Measurements from ENCODE around the gene SP6. TPM values are rescaled to one million over a fixed set of nuclear protein-coding genes. Genes with fewer than 3 reads are reported as not detected.

The SP6 gene
- total RNA-seq, 4 donors from 2014 or later: 0.74 to 1.7 (median 1.2) TPM

- ATAC-seq (ENCODE audit: low FRiP score) (peak; percentile 69), DNase-seq (ENCODE audit: low spot score) (no peak)
- TF ChIP-seq CTCF (IDR thresholded peaks at IDR 0.05): no peak
Observed at GRCh38 chr17:47872019-47872650, 21.2 kb upstream of the SP6 start.

DNA sequence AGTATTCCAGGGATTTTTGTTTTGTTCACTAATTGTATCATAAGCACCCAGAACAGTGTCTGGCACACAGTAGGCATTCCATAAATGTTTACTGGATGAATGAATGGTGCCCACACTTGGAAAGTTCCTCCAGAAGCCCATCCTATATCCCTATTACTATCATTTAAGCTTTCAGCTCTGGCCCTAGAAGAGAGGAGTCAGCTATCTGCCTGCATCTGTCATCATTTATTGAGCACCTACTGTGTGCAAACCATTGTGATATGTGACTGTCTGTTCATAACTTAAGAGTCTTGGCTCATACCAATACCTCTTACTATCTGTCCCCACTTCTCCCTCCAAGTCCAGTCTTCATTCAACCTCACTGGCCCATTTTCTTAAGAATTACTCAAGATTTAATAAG lies 20.1 kb upstream of the SP6 start:
- DNase-seq (ENCODE audit: low spot score) (no peak), ATAC-seq (ENCODE audit: low FRiP score) (no peak)
- TF ChIP-seq CTCF (IDR thresholded peaks at IDR 0.05): no peak

- no peak for DNase-seq (ENCODE audit: low spot score)
- ATAC-seq (ENCODE audit: low FRiP score): no peak
- no peak for TF ChIP-seq CTCF (IDR thresholded peaks at IDR 0.05)
Observed at GRCh38 chr17:47870056-47870455, 19.1 kb upstream of the SP6 start.

DNA sequence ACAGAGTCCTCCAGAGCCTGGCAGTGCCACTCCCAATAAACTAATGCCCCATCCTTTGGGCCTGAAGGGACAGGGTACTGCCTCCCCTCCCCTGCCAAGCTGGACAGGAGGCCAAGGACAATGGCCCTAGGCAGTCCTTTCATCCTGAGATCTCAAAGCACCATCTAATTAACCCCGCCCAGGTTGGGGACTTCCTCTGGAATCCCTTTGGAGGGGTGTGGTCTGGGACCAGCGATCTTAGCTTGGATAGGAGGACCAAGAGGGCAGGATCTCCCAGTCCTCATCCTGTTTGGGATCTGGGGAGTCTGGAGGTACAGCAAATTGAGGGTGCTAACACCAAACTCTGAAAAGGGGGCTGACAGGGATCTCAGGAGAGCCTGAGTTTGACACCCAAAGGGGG lies 18.2 kb upstream of the SP6 start:
- ATAC-seq (ENCODE audit: low FRiP score) (no peak), DNase-seq (ENCODE audit: low spot score) (no peak)
- no peak for TF ChIP-seq CTCF (IDR thresholded peaks at IDR 0.05)

DNA sequence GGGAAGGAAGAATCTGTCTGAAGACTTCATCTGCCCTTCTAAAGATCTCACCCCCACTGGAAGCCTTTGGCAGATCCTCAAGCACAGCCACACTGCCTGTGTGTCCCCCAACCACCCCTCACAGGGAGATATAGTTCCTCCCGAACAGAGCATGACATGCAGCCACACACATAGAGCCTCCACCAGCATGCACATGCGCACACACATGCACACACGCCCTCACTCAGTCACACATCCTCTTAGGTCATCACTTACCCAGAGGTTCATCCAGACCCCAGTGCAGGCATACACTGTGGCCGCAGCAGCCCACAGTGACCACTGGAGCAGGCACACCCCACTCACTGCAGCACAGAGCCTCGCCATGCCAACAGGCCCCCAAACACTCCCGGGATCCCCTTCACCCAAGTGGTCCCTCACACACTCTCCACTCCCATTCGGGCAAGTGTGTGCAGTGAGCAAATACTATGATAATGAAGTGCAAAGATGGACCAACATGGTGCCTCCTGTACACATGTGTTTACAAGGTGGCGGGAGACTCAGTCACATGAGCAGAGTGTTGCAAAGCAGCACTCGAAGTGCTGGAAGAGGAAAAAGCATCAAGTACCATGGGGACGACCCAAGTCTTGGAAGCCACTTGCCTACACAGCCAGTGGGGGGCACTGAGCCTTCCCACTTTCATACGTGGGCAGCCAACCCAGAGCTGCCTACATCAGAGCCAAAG lies 17.0 kb upstream of the SP6 start:
- no peak for TF ChIP-seq CTCF (IDR thresholded peaks at IDR 0.05)
- ATAC-seq (ENCODE audit: low FRiP score): no peak
- DNase-seq (ENCODE audit: low spot score): no peak

DNA sequence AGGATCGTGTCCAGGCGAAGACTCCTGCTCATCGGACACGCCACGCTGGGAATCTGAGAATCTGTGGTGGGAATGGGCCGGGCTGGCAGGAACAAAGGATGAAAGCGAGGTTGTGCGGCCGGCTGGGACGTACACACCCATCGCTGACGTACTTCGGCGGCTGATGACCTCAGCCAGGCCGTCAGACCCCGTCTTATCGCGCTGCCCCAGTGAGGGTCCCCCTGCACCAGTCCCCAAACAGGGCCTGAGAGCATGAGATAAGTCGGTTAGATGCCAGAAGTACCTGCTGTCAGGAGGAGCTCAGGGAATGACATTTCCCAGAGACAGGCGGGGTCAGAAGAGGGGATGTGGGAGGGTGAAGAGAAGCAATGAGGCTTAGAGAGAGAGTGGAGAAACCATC lies 16.0 kb upstream of the SP6 start:
- no peak for ATAC-seq (ENCODE audit: low FRiP score)
- TF ChIP-seq CTCF (IDR thresholded peaks at IDR 0.05): no peak
- DNase-seq (ENCODE audit: low spot score): no peak

GRCh38 chr17:47864791-47865216 lies 13.8 kb upstream of the SP6 start:
- TF ChIP-seq CTCF (IDR thresholded peaks at IDR 0.05): no peak

More at GRCh38 chr17:47864791-47865216, 13.8 kb upstream of the SP6 start:
- no peak for DNase-seq (ENCODE audit: low spot score)
- no peak for ATAC-seq (ENCODE audit: low FRiP score)

All from omental fat pad (tissue), 4 donors.